IMR-90 (cell line): ENCODE data around the gene RABEP2.

ENCODE experiments used
- BHLHE40 ChIP-seq: fragments of 150-350 bp; IDR thresholded peaks from 2 replicates; pipeline ENCODE4 v1.6.1; 2016; ENCODE audit warnings: mild to moderate bottlenecking, low read depth, low read length
- FOS ChIP-seq: fragments of 150-350 bp; IDR thresholded peaks from 2 replicates; pipeline ENCODE4 v1.6.1; 2016; ENCODE audit warnings: low read depth, low read length
- POLR2A ChIP-seq: IDR thresholded peaks from 2 replicates; pipeline ENCODE4 v1.6.1; 2012; ENCODE audit warnings: mild to moderate bottlenecking, low read depth, low read length
- RFX5 ChIP-seq: IDR thresholded peaks from 2 replicates; pipeline ENCODE4 v1.8.0; 2012; ENCODE audit warnings: low read depth, mild to moderate bottlenecking, low read length, moderate library complexity
- SMC3 ChIP-seq: fragments of 150-350 bp; IDR thresholded peaks from 2 replicates; pipeline ENCODE4 v1.6.1; 2016; ENCODE audit warnings: low read depth, mild to moderate bottlenecking, antibody characterized with exemption, low read length, moderate library complexity
- TF ChIP-seq, protein P1 (sequence below): conservative IDR thresholded peaks from 2 replicates; pipeline ENCODE4 v1.5.1; 2012; ENCODE audit warnings: mild to moderate bottlenecking, low read depth, low read length, improper control_type of control experiment

DNA sequence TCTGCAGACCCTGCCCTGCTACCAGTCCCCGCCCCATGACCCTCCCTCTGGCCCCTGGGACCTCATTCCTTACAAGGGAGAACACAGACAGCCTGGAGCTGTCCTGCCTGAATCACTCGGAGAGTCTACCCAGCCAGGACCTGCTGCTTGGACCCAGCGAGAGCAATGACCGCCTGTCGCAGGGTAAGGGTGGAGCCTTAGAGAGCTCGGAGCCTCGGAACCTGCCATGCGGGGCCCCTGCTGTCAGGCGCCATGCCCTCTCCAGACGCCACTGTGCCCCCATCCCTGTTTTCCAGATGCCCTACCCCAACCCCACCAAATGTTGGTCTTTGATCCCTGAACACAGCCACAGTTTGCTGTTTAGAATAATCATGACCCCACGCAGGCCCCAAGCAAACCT is 55.8 kb downstream of the RABEP2 start:
- TF ChIP-seq RFX5 (no peak), FOS (no peak), POLR2A (no peak), BHLHE40 (no peak), SMC3 (no peak)
- TF ChIP-seq, protein P1, sequence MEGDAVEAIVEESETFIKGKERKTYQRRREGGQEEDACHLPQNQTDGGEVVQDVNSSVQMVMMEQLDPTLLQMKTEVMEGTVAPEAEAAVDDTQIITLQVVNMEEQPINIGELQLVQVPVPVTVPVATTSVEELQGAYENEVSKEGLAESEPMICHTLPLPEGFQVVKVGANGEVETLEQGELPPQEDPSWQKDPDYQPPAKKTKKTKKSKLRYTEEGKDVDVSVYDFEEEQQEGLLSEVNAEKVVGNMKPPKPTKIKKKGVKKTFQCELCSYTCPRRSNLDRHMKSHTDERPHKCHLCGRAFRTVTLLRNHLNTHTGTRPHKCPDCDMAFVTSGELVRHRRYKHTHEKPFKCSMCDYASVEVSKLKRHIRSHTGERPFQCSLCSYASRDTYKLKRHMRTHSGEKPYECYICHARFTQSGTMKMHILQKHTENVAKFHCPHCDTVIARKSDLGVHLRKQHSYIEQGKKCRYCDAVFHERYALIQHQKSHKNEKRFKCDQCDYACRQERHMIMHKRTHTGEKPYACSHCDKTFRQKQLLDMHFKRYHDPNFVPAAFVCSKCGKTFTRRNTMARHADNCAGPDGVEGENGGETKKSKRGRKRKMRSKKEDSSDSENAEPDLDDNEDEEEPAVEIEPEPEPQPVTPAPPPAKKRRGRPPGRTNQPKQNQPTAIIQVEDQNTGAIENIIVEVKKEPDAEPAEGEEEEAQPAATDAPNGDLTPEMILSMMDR: no peak
